Hepatocyte (in vitro differentiated cells): ENCODE measurements around the gene COL4A1.

Source experiments
- CTCF ChIP-seq: fragments of 200-600 bp; sonication (generic); IDR thresholded peaks from 2 replicates; pipeline ENCODE4 v1.5.1; 2016; ENCODE audit warnings: antibody characterized with exemption, mild to moderate bottlenecking; ENCODE audit not compliant: poor library complexity
- EZH2 ChIP-seq: fragments of 200-600 bp; sonication (generic); IDR thresholded peaks from 2 replicates; pipeline ENCODE4 v1.6.1; 2016; ENCODE audit warnings: antibody characterized with exemption, mild to moderate bottlenecking, borderline replicate concordance

DNA sequence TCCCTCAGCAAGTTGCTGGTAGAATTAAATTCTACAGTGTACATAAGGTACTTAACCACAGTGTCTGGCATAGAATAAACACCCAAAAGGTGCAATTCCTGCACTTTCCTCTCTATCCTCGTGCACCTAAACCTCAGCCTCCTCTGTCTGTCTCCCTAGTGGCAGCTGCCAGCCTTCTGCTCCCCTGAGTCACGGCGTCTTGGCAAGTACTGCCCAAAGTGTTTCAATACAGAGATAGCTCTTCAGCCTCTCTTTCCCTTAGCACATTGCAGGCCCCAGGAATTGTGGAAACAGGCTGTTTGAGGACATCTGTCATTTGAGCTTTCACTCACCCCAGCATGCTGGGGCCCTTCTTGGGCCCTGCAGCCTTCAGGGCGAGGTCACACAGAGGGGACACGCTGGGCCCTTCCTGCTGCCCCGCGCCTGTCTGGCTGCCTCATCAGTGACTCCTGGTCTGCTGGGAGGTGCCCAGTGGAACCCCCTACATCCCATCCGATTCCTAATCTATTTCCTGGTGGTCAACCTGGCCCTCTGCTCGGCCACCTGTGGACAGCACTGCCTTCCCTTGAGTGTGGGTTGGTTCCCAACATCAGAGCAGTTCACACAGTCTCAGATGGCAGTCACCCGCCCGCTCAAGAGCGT lies 19.4 kb upstream of the COL4A1 start:
- TF ChIP-seq CTCF = no peak
- TF ChIP-seq EZH2 = no peak
